CD14-positive monocyte (primary cell): ENCODE results near the gene OCLN. TPM values are rescaled to one million over a fixed set of nuclear protein-coding genes. Genes with fewer than 3 reads are reported as not detected.

ENCODE experiments used
- DNase-seq, 3 donors: peaks; one replicate each; pipeline ENCODE4 v3.0.0-alpha.2; 2011 to 2022
- H2AFZ ChIP-seq: 2 replicates; pipeline ENCODE4 v1.6.0; 2012; ENCODE audit warnings: mild to moderate bottlenecking, low read depth, low read length, inconsistent platforms; ENCODE audit not compliant: insufficient read depth, poor library complexity, severe bottlenecking
- H3K27ac ChIP-seq, 2 donors: 1 replicate in 1 of 2; 2 replicates in 1 of 2; pipeline ENCODE4 v1.5.1; 2012 to 2013; ENCODE audit warnings: low read length in 2 of 2, control low read depth in 1 of 2, inconsistent platforms in 1 of 2, low read depth in 1 of 2, mild to moderate bottlenecking in 1 of 2
- H3K27me3 ChIP-seq, 2 donors: one replicate each; pipeline versions ENCODE4 v1.6.0 to v1.6.1; 2011 to 2013; ENCODE audit warnings: low read length in 2 of 2; ENCODE audit not compliant: control insufficient read depth in 2 of 2, insufficient read depth in 2 of 2
- H3K36me3 ChIP-seq, 2 donors: replicated peaks in 1 of 2; 1 replicate in 1 of 2; 2 replicates in 1 of 2; pipeline versions ENCODE4 v1.5.1 to v1.6.1; 2012 to 2013; ENCODE audit warnings: low read length in 2 of 2, control low read depth in 1 of 2, inconsistent platforms in 1 of 2, mild to moderate bottlenecking in 1 of 2; ENCODE audit not compliant: insufficient read depth in 2 of 2, control insufficient read depth in 1 of 2
- H3K4me1 ChIP-seq, 2 donors: 1 replicate in 1 of 2; 2 replicates in 1 of 2; pipeline versions ENCODE4 v1.5.1 to v1.6.1; 2012 to 2013; ENCODE audit warnings: low read length in 2 of 2, control low read depth in 1 of 2, inconsistent platforms in 1 of 2, mild to moderate bottlenecking in 1 of 2, moderate library complexity in 1 of 2; ENCODE audit not compliant: insufficient read depth in 2 of 2, control insufficient read depth in 1 of 2
- H3K4me2 ChIP-seq: replicated peaks from 2 replicates; pipeline ENCODE3; 2012; ENCODE audit warnings: low read length, moderate library complexity, mild to moderate bottlenecking; ENCODE audit not compliant: poor library complexity, severe bottlenecking; ENCODE audit errors: extremely low read depth
- H3K4me3 ChIP-seq, 3 experiments: fragments of 200-600 bp in 1 of 3; sonication (generic) in 1 of 3; replicated peaks in 1 of 3; 1 replicate in 2 of 3; 2 replicates in 1 of 3; pipeline ENCODE4 v1.5.1; 2011 to 2013; ENCODE audit warnings: low read length in 3 of 3, mild to moderate bottlenecking in 3 of 3, control low read depth in 2 of 3, low read depth in 2 of 3, inconsistent platforms in 1 of 3, moderate library complexity in 1 of 3
- H3K79me2 ChIP-seq: 2 replicates; pipeline ENCODE4 v1.6.0; 2012; ENCODE audit warnings: mild to moderate bottlenecking, control low read depth, inconsistent platforms, low read length, moderate library complexity; ENCODE audit not compliant: insufficient read depth
- H3K9ac ChIP-seq: 2 replicates; pipeline ENCODE4 v1.6.0; 2017; ENCODE audit warnings: low read length, mild to moderate bottlenecking; ENCODE audit not compliant: insufficient read depth, poor library complexity, severe bottlenecking
- H3K9me3 ChIP-seq, 2 donors: replicated peaks in 1 of 2; 1 replicate in 1 of 2; 2 replicates in 1 of 2; pipeline versions ENCODE4 v1.5.1 to v1.6.1; 2012 to 2013; ENCODE audit warnings: low read length in 2 of 2, control low read depth in 1 of 2; ENCODE audit not compliant: control insufficient read depth in 1 of 2, insufficient read depth in 1 of 2
- H4K20me1 ChIP-seq: 2 replicates; pipeline ENCODE4 v1.6.0; 2012; ENCODE audit warnings: mild to moderate bottlenecking, low read length, control low read depth, moderate library complexity; ENCODE audit not compliant: insufficient read depth
- H3K27ac Mint-ChIP-seq, 7 donors: one replicate each; pipeline ENCODE4 v1.8.0; 2020; ENCODE audit warnings: mild to moderate bottlenecking in 7 of 7, mixed read lengths in 7 of 7, moderate library complexity in 6 of 7, inconsistent platforms in 2 of 7
- H3K27me3 Mint-ChIP-seq, 3 donors: one replicate each; pipeline ENCODE4 v1.8.0; 2021 to 2022; ENCODE audit warnings: low read depth in 3 of 3, mild to moderate bottlenecking in 3 of 3, mixed read lengths in 3 of 3, moderate library complexity in 3 of 3, inconsistent platforms in 1 of 3
- H3K36me3 Mint-ChIP-seq, 2 donors: one replicate each; pipeline ENCODE4 v1.8.0; 2020; ENCODE audit warnings: mixed read lengths in 2 of 2, inconsistent platforms in 1 of 2, mild to moderate bottlenecking in 1 of 2
- H3K4me1 Mint-ChIP-seq: one replicate; pipeline ENCODE4 v1.8.0; 2020; ENCODE audit warnings: mild to moderate bottlenecking, mixed read lengths
- H3K4me3 Mint-ChIP-seq, 2 donors: one replicate each; pipeline ENCODE4 v1.8.0; 2020; ENCODE audit warnings: mild to moderate bottlenecking in 2 of 2, mixed read lengths in 2 of 2, moderate library complexity in 1 of 2
- H3K9me3 Mint-ChIP-seq, 7 donors: one replicate each; pipeline ENCODE4 v1.8.0; 2020 to 2022; ENCODE audit warnings: mixed read lengths in 7 of 7, mild to moderate bottlenecking in 6 of 7, moderate library complexity in 6 of 7, inconsistent platforms in 2 of 7
- CTCF ChIP-seq: fragments of 200-600 bp; IDR thresholded peaks from one replicate; pipeline ENCODE4 v1.8.0; 2022; ENCODE audit warnings: antibody characterized with exemption, mild to moderate bottlenecking
- WGBS: methylation state at CpG from one replicate; pipeline ENCODE4 v1.1.5; 2013; ENCODE audit warnings: missing lambda C conversion rate; ENCODE audit not compliant: insufficient coverage; 5-methylcytosine and 5-hydroxymethylcytosine counted together
- intact Hi-C, 2 donors: fragments of 100-400 bp; cut with micrococcal nuclease; formaldehyde crosslinking; loops; one replicate each; pipeline versions ENCODE4 v1.15.0 to v1.15.1; 2023
- polyA plus RNA-seq, 3 donors: library from polyadenylated mRNA; depleted of rRNA in 1 of 3; unstranded in 2 of 3; stranded (reverse) in 1 of 3; fragments of 300-500 nt in 2 of 3; fragments of >200 nt in 1 of 3; fragmentation: Illumina TruSeq in 2 of 3; gene quantifications; 1 replicate in 2 of 3; 2 replicates in 1 of 3; pipeline ENCODE4 v1.2.3, GENCODE V29; 2012 to 2021

Gene OCLN
- polyA plus RNA-seq, 3 donors, result 0.03 to 0.15 TPM; not detected in 1

- TF ChIP-seq CTCF, result no peak
- Histone ChIP-seq H3K27ac (no peak overlapping the region), H3K27me3 (no peaks in the 10 kb centered on the region), H3K36me3 (no peaks in the 10 kb centered on the region), H3K4me1 (no peaks in the 10 kb centered on the region), H3K9ac (no peak overlapping the region), H3K4me2 (no peak overlapping the region), H3K4me3 (no peak overlapping the region), H3K9me3 (no peaks in the 10 kb centered on the region), H3K79me2 (no peaks in the 10 kb centered on the region), H4K20me1 (no peaks in the 10 kb centered on the region), H2AFZ (no peak overlapping the region)
- no peak overlapping the region for H3K27ac Mint-ChIP-seq
- 80% methylated on average over 1 of the region's 2 CpGs for WGBS
- peaks cover 0 to 4% (median 0%) of the 10 kb centered on the region in 7 donors for H3K9me3 Mint-ChIP-seq
- peaks cover 0 to 4% (median 0%) of the 10 kb centered on the region in 3 donors for H3K27me3 Mint-ChIP-seq
- H3K36me3 Mint-ChIP-seq, result no peaks in the 10 kb centered on the region
- peaks cover 8% of the 10 kb centered on the region for H3K4me1 Mint-ChIP-seq
- no peak overlapping the region for H3K4me3 Mint-ChIP-seq
- DNase-seq, result no peak
- intact Hi-C loops, result no loop called here
Observed at GRCh38 chr5:69504036-69504435, 11.4 kb downstream of the OCLN start.

DNA sequence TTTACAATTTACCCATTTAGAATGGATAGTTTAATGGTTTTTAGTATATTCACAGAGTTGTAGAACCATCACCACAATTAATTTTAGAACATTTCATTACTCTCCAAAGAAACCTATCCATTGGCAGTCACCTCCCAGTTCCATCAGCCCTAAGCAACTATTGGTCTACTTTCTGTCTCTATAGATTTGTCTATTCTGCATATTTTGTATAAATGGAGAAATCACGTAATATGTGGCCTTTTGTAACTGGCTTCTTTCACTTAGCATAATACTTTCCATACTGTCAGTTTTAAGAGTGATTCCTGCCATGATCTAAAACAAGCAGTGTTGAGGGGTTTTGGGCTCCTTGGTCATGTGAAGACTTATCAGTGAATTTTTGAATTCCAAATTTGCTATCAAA is 12.7 kb downstream of the OCLN start:
- Histone ChIP-seq H3K27me3 (no peaks in the 10 kb centered on the region), H3K27ac (no peak overlapping the region), H3K4me1 (no peaks in the 10 kb centered on the region), H3K4me2 (no peak overlapping the region), H2AFZ (no peak overlapping the region), H3K9ac (no peak overlapping the region), H3K4me3 (no peak overlapping the region), H4K20me1 (no peaks in the 10 kb centered on the region), H3K79me2 (no peaks in the 10 kb centered on the region), H3K36me3 (no peaks in the 10 kb centered on the region), H3K9me3 (no peaks in the 10 kb centered on the region)
- Mint-ChIP-seq H3K4me1 (peaks cover 8% of the 10 kb centered on the region), H3K36me3 (no peaks in the 10 kb centered on the region), H3K27ac (no peak overlapping the region), H3K27me3 (peaks cover 0 to 2% (median 0%) of the 10 kb centered on the region in 3 donors), H3K4me3 (no peak overlapping the region), H3K9me3 (peaks cover 0 to 3% (median 0%) of the 10 kb centered on the region in 7 donors)
- no peak for DNase-seq
- intact Hi-C loops, result no loop called here
- no CpG with 5 or more reads among the region's 1 CpG for WGBS
- no peak for TF ChIP-seq CTCF
